GM12873 (cell line): ENCODE data around the gene CACNG4.

ENCODE experiments used
- TF ChIP-seq, protein P1 (sequence below): IDR thresholded peaks from 2 replicates; pipeline ENCODE4 v1.5.1; 2012; ENCODE audit warnings: low read depth, mild to moderate bottlenecking, moderate library complexity, low read length, control low read depth; ENCODE audit not compliant: insufficient read depth; ENCODE audit errors: missing control alignments

The CACNG4 gene

DNA sequence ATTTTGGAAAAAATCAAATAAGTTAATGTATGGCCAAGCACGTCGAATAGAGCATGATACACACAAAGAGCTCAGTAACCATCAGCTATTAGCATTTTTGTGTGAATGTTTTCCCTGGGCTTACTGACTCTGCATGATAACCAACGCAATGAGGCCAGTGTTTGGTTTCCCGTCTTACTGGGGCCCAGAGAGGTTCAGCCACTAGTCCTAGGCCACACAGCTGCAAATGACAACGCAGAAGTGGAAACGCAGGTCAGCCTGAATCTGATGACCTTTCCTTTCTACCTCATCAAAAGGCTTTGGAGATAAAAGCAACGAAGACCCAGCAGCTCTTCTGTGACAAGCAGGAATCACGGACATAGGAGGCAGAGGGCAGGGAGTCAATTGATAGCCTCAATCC, 7.2 kb upstream of the CACNG4 start:
- TF ChIP-seq, protein P1, sequence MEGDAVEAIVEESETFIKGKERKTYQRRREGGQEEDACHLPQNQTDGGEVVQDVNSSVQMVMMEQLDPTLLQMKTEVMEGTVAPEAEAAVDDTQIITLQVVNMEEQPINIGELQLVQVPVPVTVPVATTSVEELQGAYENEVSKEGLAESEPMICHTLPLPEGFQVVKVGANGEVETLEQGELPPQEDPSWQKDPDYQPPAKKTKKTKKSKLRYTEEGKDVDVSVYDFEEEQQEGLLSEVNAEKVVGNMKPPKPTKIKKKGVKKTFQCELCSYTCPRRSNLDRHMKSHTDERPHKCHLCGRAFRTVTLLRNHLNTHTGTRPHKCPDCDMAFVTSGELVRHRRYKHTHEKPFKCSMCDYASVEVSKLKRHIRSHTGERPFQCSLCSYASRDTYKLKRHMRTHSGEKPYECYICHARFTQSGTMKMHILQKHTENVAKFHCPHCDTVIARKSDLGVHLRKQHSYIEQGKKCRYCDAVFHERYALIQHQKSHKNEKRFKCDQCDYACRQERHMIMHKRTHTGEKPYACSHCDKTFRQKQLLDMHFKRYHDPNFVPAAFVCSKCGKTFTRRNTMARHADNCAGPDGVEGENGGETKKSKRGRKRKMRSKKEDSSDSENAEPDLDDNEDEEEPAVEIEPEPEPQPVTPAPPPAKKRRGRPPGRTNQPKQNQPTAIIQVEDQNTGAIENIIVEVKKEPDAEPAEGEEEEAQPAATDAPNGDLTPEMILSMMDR = no peak

DNA sequence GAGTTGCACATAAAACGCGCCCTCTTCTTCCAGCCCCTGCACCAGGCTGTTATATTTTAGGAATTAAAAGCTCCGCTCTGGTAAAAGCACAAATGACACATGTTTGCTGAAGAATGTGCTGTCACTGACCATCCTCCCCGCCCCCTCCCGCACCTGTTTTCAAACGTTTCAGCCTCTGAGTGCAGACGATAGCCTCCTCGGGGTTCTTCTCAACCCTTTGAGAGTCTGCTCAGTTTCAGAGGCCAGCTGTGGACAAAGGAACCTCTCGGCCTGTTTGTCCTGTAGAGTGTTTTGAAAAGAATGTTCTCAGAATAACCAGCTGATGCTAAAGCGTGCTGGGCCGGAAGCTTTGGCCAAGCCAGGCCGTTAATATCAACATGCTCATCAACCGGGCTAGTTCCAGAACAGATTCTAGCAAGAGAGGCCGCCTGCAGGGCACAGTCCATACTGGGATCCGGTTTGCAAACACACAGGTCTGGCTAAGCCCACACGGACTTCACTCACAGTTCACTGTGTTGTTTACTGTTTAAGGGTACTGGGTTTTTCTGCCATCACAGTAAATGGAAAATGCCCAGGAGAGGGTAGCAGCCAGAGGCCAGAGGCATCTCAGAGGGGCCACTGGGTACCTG, 6.4 kb upstream of the CACNG4 start:
- TF ChIP-seq, protein P1 = no peak

DNA sequence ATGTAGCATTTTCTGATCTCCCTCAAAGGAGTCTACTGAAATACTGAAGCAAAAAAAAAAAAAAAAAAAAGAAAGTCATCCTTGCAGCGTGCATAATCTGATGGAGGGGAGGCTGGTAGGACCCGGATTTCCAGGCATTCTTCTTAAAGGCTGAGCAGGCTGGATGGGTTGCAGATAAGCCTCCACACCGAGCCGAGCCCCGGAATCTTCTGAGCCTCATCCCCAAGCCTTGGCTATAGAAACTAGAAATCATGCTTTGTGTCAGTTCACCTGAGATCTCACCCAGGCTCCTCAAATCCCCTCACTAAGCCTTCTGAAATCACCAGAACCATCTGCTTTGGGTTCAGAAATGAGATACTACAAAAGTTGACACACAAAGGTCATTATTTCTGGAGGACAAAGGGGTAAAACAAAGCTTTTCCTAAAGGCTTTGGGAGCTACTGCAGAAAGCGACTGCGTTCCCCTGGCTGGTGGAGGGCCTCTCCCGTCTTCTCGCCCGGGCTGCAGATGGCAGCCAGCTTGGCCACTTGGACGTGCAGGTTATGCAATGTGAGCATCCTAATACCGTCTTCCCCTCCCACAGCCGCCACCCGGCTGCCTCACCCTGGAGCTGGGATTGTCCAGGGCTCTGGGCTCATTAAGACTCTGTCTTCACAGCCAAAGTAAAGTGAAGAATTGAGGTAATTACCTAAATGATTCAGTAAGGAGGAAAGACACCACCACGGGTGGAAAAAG, 4.7 kb upstream of the CACNG4 start:
- TF ChIP-seq, protein P1 = no peak

DNA sequence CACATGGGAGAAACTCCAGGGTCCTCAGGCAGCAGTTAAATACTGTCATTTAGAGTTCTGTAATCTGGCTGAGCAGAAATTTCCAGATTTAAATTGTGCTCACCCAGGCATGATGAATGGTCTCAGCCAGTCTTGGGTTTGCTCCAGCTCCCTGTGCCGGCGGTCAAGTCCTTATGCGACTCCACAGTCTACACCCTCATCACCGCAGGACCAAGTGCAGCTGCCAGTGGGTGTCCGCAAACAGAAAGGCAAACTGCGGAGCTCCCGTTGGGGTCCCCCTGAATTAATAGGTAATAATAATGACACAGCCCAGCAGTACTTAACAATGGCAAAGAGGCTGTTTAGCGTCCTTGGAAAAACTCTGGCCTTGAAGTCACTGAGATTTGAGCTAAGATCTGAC, 3.9 kb upstream of the CACNG4 start:
- TF ChIP-seq, protein P1 = no peak

DNA sequence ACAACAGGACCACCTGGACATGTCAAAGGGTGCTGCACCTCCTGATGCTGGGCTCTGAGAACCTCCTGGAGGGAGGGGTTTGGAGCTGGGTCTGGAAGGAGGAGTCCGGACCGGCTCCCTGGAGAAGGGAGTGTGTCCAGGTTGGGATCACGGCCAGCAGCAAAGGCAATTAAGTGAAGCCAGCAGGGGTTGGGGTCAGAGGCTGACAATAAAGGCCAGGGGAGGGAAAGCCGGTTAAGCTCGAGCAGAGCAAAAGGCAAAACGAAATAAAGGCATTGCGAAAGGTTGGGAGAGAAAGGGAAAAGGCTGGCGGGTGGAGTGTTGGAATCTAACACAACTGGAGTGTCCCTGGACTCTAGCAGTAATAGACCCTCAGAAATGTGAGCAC, 992 bp upstream of the CACNG4 start:
- TF ChIP-seq, protein P1 = no peak

DNA sequence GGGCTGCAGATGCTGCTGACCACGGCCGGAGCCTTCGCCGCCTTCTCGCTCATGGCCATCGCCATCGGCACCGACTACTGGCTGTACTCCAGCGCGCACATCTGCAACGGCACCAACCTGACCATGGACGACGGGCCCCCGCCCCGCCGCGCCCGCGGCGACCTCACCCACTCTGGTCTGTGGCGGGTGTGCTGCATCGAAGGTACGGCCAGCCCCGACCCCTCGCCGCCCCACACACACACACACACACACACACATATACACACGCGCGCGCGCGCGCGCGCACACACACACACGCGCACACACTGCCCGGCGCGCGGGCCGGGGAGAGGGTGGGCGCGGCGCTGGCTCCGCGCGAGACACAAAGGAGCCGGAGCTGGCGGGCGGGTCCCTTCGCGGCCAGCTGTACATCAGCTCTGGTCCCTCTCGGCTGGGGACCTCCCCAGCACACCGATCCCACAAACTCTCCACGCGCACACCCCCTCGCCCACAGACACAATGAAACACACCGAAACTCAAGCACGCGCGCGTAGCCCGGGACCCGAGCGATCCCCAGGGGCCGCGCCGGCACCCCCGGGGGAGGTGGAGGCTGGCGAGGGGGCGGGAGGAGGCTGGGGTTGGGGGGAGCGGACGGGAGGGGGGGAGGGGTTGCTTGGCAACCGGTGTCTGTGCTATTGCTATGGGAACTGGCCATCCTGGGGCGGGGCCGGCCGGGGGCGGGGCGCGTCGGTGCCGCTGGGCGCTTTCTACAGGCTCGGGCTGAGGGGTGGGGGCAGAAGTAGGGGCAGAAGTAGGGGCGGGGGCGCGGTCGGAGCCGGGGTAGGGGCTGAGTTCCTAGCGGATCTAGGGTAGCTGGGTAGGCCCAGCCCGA, 658 bp downstream of the CACNG4 start:
- TF ChIP-seq, protein P1 = no peak

DNA sequence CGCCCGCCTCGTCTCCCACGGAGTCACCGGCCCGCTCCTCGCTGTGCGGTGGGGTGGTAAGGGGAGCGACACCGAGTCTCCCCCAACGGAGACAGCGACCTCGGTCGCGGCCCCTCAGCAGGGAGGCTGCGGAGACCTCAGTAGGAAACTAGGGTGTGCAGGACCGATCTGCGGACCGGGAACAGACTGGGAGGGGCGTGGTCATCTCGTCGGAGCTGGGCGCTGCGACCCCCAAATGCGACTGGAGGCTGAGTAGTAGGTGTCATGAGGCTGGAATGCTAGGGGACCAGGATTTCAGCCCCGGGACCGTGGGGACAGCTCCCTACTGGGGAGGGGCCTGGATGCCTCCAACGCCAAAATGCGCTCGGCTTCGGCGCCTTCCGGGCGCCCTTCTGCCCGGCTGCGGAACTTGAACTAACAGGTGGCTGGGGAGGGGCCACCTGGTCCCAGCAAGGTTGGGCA, 1.3 kb downstream of the CACNG4 start:
- TF ChIP-seq, protein P1 = no peak
